DOHH2 (cell line): Measurements from ENCODE around the gene SUPT3H.

Experiments used
- H3F3A ChIP-seq: fragments of 200-600 bp; sonication (generic), shearing (Covaris generic); 2 replicates; pipeline ENCODE4 v1.6.0; 2016; ENCODE audit warnings: antibody characterized with exemption, mild to moderate bottlenecking; ENCODE audit not compliant: control insufficient read depth, insufficient read depth
- H3K27ac ChIP-seq: fragments of 200-600 bp; sonication (generic); 2 replicates; pipeline ENCODE4 v1.5.1; 2014; ENCODE audit warnings: low read depth, mild to moderate bottlenecking, low read length, moderate library complexity
- H3K27me3 ChIP-seq: fragments of 200-600 bp; sonication (generic); 2 replicates; pipeline ENCODE4 v1.6.1; 2014; ENCODE audit warnings: mild to moderate bottlenecking, low read length, mixed read lengths; ENCODE audit not compliant: control insufficient read depth
- H3K36me3 ChIP-seq: fragments of 200-600 bp; sonication (generic); 2 replicates; pipeline ENCODE4 v1.6.1; 2014; ENCODE audit warnings: mild to moderate bottlenecking, low read length, moderate library complexity, mixed read lengths; ENCODE audit not compliant: control insufficient read depth
- H3K4me1 ChIP-seq: fragments of 200-600 bp; sonication (generic); 2 replicates; pipeline ENCODE4 v1.6.1; 2014; ENCODE audit warnings: mild to moderate bottlenecking, low read length, mixed read lengths; ENCODE audit not compliant: control insufficient read depth
- H3K4me2 ChIP-seq: fragments of 200-600 bp; sonication (generic); 2 replicates; pipeline ENCODE4 v1.6.0; 2014; ENCODE audit warnings: mild to moderate bottlenecking, low read length, moderate library complexity
- H3K4me3 ChIP-seq: fragments of 200-600 bp; sonication (generic); 2 replicates; pipeline ENCODE4 v1.5.1; 2014; ENCODE audit warnings: mild to moderate bottlenecking, low read length, mixed read lengths
- H3K79me2 ChIP-seq: fragments of 200-600 bp; sonication (generic); 2 replicates; pipeline ENCODE4 v1.6.1; 2014; ENCODE audit warnings: mild to moderate bottlenecking, low read length, mixed read lengths; ENCODE audit not compliant: control insufficient read depth
- H3K9me2 ChIP-seq: fragments of 200-600 bp; sonication (generic); replicated peaks from 2 replicates; pipeline ENCODE4 v1.6.1; 2014; ENCODE audit warnings: mild to moderate bottlenecking, low read length, mixed read lengths; ENCODE audit not compliant: control insufficient read depth
- H3K9me3 ChIP-seq: fragments of 200-600 bp; sonication (generic); 2 replicates; pipeline ENCODE4 v1.6.1; 2014; ENCODE audit warnings: antibody characterized with exemption, low read length, mixed read lengths; ENCODE audit not compliant: control insufficient read depth, insufficient read depth
- H4K20me1 ChIP-seq: fragments of 200-600 bp; sonication (generic); 2 replicates; pipeline ENCODE4 v1.6.0; 2014; ENCODE audit warnings: low read depth, mild to moderate bottlenecking, antibody characterized with exemption, low read length, moderate library complexity; ENCODE audit not compliant: control insufficient read depth, insufficient read depth
- CTCF ChIP-seq: fragments of 200-600 bp; sonication (generic); IDR thresholded peaks from one replicate; pipeline ENCODE4 v1.5.1; 2014; ENCODE audit warnings: antibody characterized with exemption, mild to moderate bottlenecking, low read depth, low read length; ENCODE audit not compliant: poor library complexity, severe bottlenecking
- EZH2phosphoT487 ChIP-seq: fragments of 200-600 bp; sonication (generic); IDR thresholded peaks from 2 replicates; pipeline ENCODE4 v1.6.1; 2017; ENCODE audit warnings: borderline replicate concordance, mild to moderate bottlenecking, antibody characterized with exemption, low read length, moderate library complexity, mixed read lengths

The SUPT3H gene

GRCh38 chr6:44800784-44801592 lies 576.7 kb downstream of the SUPT3H start:
- Histone ChIP-seq H3K9me3 (no peaks in the 10 kb centered on the region), H3K4me3 (no peak overlapping the region), H3K4me1 (no peaks in the 10 kb centered on the region), H3K27me3 (peaks cover 7% of the 10 kb centered on the region), H4K20me1 (no peaks in the 10 kb centered on the region), H3K36me3 (no peaks in the 10 kb centered on the region), H3K79me2 (no peaks in the 10 kb centered on the region), H3K9me2 (no peaks in the 10 kb centered on the region), H3F3A (no peaks in the 10 kb centered on the region), H3K27ac (no peak overlapping the region), H3K4me2 (no peak overlapping the region)
- TF ChIP-seq EZH2phosphoT487 (no peak), CTCF (no peak)

- H4K20me1 ChIP-seq, result no peaks in the 10 kb centered on the region
- no peaks in the 10 kb centered on the region for H3K36me3 ChIP-seq
- no peaks in the 10 kb centered on the region for H3F3A ChIP-seq
- no peaks in the 10 kb centered on the region for H3K9me3 ChIP-seq
- peaks cover 7% of the 10 kb centered on the region for H3K27me3 ChIP-seq
- no peak for TF ChIP-seq EZH2phosphoT487
- TF ChIP-seq CTCF, result no peak
- no peaks in the 10 kb centered on the region for H3K4me1 ChIP-seq
- no peaks in the 10 kb centered on the region for H3K9me2 ChIP-seq
- no peak overlapping the region for H3K4me3 ChIP-seq
- no peak overlapping the region for H3K4me2 ChIP-seq
- H3K79me2 ChIP-seq, result no peaks in the 10 kb centered on the region
- H3K27ac ChIP-seq, result no peak overlapping the region
Measured at GRCh38 chr6:44800171-44800783, 577.5 kb downstream of the SUPT3H start.

- Histone ChIP-seq H3K9me2 (no peaks in the 10 kb centered on the region), H3K4me2 (no peak overlapping the region), H3K4me3 (no peak overlapping the region)
Measured at GRCh38 chr6:44797746-44798145, 580.0 kb downstream of the SUPT3H start.

More at GRCh38 chr6:44797746-44798145, 580.0 kb downstream of the SUPT3H start:
- Histone ChIP-seq H3K27ac (no peak overlapping the region), H4K20me1 (no peaks in the 10 kb centered on the region), H3K9me3 (no peaks in the 10 kb centered on the region), H3K4me1 (no peaks in the 10 kb centered on the region), H3K36me3 (no peaks in the 10 kb centered on the region), H3K27me3 (peaks cover 7% of the 10 kb centered on the region), H3F3A (no peaks in the 10 kb centered on the region), H3K79me2 (no peaks in the 10 kb centered on the region)
- TF ChIP-seq CTCF, result no peak
- no peak for TF ChIP-seq EZH2phosphoT487
